ENCODE measurements around the gene TXNDC11.

Gene TXNDC11

GRCh38 chr16:11719171-11719570 is 23.5 kb downstream of the TXNDC11 start:
- DNase-seq (ENCODE audit: low read depth), result no peak
- TF ChIP-seq CTCF (conservative IDR thresholded peaks at IDR 0.05; ENCODE audit: low read depth, low read length), result no peak
- H3K4me3 ChIP-seq (ENCODE audit: low read length), result no peak overlapping the region

- no peak overlapping the region for H3K4me3 ChIP-seq (ENCODE audit: low read length)
- no peak for DNase-seq (ENCODE audit: low read depth)
- no peak for TF ChIP-seq CTCF (conservative IDR thresholded peaks at IDR 0.05; ENCODE audit: low read depth, low read length)
Measured at GRCh38 chr16:11717811-11718210, 24.8 kb downstream of the TXNDC11 start.

- DNase-seq (ENCODE audit: low read depth), result no peak
- no peak for TF ChIP-seq CTCF (conservative IDR thresholded peaks at IDR 0.05; ENCODE audit: low read depth, low read length)
- H3K4me3 ChIP-seq (ENCODE audit: low read length), result no peak overlapping the region
Measured at GRCh38 chr16:11716336-11716735, 26.3 kb downstream of the TXNDC11 start.

GRCh38 chr16:11715246-11715947 is 27.3 kb downstream of the TXNDC11 start:
- no peak for TF ChIP-seq CTCF (conservative IDR thresholded peaks at IDR 0.05; ENCODE audit: low read depth, low read length)
- no peak for DNase-seq (ENCODE audit: low read depth)
- no peak overlapping the region for H3K4me3 ChIP-seq (ENCODE audit: low read length)

GRCh38 chr16:11712122-11712521 is 30.5 kb downstream of the TXNDC11 start:
- no peak for DNase-seq (ENCODE audit: low read depth)
- H3K4me3 ChIP-seq (ENCODE audit: low read length), result no peak overlapping the region
- TF ChIP-seq CTCF (conservative IDR thresholded peaks at IDR 0.05; ENCODE audit: low read depth, low read length), result no peak

GRCh38 chr16:11711662-11712061 is 31.0 kb downstream of the TXNDC11 start:
- DNase-seq (ENCODE audit: low read depth), result no peak
- no peak for TF ChIP-seq CTCF (conservative IDR thresholded peaks at IDR 0.05; ENCODE audit: low read depth, low read length)
- H3K4me3 ChIP-seq (ENCODE audit: low read length), result no peak overlapping the region

- H3K4me3 ChIP-seq (ENCODE audit: low read length), result no peak overlapping the region
- no peak for TF ChIP-seq CTCF (conservative IDR thresholded peaks at IDR 0.05; ENCODE audit: low read depth, low read length)
- peak; percentile 56 for DNase-seq (ENCODE audit: low read depth)
Measured at GRCh38 chr16:11708421-11708820, 34.2 kb downstream of the TXNDC11 start.
